Measurements from ENCODE around the gene ITIH5.

GRCh38 chr10:7634142-7634894, 32.4 kb downstream of the ITIH5 start:
- TF ChIP-seq EZH2 (IDR thresholded peaks at IDR 0.05; ENCODE audit: insufficient read depth, low read length) (no peak), CTCF (IDR thresholded peaks at IDR 0.05; ENCODE audit: insufficient read depth, low read depth, low read length) (no peak)
